DOHH2 (cell line): ENCODE results near the gene DYNC2H1.

ENCODE experiments used
- EZH2phosphoT487 ChIP-seq: fragments of 200-600 bp; sonication (generic); IDR thresholded peaks from 2 replicates; pipeline ENCODE4 v1.6.1; 2017; ENCODE audit warnings: borderline replicate concordance, mild to moderate bottlenecking, antibody characterized with exemption, low read length, moderate library complexity, mixed read lengths
- TF ChIP-seq, protein P1 (sequence below): fragments of 200-600 bp; sonication (generic); IDR thresholded peaks from one replicate; pipeline ENCODE4 v1.5.1; 2014; ENCODE audit warnings: antibody characterized with exemption, mild to moderate bottlenecking, low read depth, low read length; ENCODE audit not compliant: poor library complexity, severe bottlenecking

DNA sequence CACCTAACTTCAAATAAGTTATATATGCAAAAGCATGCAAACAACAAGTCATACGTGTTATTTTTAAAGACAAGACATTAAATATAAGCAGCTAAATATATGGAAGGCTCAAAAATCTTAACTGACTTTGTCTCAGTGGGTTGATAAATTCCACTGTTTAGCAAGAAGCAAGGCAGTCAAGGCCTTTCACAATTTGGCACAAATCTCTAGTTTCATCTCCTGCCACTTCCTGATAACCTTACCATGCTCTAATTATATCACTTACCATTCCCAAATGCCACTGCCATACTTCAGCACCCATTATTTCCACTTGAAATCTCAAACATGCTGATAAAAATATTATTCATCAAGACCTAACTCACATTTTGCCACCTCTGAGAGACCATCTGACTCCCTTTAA, 42.1 kb upstream of the DYNC2H1 start:
- TF ChIP-seq, protein P1, sequence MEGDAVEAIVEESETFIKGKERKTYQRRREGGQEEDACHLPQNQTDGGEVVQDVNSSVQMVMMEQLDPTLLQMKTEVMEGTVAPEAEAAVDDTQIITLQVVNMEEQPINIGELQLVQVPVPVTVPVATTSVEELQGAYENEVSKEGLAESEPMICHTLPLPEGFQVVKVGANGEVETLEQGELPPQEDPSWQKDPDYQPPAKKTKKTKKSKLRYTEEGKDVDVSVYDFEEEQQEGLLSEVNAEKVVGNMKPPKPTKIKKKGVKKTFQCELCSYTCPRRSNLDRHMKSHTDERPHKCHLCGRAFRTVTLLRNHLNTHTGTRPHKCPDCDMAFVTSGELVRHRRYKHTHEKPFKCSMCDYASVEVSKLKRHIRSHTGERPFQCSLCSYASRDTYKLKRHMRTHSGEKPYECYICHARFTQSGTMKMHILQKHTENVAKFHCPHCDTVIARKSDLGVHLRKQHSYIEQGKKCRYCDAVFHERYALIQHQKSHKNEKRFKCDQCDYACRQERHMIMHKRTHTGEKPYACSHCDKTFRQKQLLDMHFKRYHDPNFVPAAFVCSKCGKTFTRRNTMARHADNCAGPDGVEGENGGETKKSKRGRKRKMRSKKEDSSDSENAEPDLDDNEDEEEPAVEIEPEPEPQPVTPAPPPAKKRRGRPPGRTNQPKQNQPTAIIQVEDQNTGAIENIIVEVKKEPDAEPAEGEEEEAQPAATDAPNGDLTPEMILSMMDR: no peak
- TF ChIP-seq EZH2phosphoT487: no peak
